ENCODE measurements around the gene BAHCC1.

Gene BAHCC1

DNA sequence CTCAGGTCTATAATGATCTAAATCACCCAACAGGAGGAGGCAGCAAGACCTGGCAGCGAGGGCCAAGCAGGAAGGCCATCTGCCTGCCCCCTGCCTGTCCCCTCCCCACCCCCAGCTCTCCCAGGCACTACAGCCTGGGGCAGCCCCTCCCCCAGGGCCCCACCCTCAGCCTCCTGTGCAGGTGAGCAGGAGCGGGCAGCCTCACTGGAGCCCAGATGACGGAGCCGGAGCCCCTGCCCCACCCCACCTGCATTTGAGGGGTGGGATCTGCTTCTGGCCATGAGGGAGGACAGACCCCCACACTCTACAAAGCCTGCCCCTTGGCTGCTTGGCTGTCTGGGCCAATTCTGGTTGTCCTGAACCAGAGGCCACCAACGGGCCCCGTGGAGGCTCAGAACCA, 12.4 kb upstream of the BAHCC1 start:
- TF ChIP-seq GLIS3 (CRISPR knock-in tag; IDR thresholded peaks at IDR 0.05): no peak
- TF ChIP-seq, protein P1, sequence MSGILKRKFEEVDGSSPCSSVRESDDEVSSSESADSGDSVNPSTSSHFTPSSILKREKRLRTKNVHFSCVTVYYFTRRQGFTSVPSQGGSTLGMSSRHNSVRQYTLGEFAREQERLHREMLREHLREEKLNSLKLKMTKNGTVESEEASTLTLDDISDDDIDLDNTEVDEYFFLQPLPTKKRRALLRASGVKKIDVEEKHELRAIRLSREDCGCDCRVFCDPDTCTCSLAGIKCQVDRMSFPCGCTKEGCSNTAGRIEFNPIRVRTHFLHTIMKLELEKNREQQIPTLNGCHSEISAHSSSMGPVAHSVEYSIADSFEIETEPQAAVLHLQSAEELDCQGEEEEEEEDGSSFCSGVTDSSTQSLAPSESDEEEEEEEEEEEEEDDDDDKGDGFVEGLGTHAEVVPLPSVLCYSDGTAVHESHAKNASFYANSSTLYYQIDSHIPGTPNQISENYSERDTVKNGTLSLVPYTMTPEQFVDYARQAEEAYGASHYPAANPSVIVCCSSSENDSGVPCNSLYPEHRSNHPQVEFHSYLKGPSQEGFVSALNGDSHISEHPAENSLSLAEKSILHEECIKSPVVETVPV (CRISPR knock-in tag; IDR thresholded peaks at IDR 0.05): no peak
- TF ChIP-seq, protein P2, sequence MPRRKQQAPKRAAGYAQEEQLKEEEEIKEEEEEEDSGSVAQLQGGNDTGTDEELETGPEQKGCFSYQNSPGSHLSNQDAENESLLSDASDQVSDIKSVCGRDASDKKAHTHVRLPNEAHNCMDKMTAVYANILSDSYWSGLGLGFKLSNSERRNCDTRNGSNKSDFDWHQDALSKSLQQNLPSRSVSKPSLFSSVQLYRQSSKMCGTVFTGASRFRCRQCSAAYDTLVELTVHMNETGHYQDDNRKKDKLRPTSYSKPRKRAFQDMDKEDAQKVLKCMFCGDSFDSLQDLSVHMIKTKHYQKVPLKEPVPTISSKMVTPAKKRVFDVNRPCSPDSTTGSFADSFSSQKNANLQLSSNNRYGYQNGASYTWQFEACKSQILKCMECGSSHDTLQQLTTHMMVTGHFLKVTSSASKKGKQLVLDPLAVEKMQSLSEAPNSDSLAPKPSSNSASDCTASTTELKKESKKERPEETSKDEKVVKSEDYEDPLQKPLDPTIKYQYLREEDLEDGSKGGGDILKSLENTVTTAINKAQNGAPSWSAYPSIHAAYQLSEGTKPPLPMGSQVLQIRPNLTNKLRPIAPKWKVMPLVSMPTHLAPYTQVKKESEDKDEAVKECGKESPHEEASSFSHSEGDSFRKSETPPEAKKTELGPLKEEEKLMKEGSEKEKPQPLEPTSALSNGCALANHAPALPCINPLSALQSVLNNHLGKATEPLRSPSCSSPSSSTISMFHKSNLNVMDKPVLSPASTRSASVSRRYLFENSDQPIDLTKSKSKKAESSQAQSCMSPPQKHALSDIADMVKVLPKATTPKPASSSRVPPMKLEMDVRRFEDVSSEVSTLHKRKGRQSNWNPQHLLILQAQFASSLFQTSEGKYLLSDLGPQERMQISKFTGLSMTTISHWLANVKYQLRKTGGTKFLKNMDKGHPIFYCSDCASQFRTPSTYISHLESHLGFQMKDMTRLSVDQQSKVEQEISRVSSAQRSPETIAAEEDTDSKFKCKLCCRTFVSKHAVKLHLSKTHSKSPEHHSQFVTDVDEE (CRISPR knock-in tag; IDR thresholded peaks at IDR 0.05): no peak
- no peak for TF ChIP-seq ZNF565 (CRISPR knock-in tag; conservative IDR thresholded peaks at IDR 0.05; ENCODE audit: low read depth)
- TF ChIP-seq OSR1 (CRISPR knock-in tag; IDR thresholded peaks at IDR 0.05): no peak
- no peak for TF ChIP-seq PPARA (CRISPR knock-in tag; IDR thresholded peaks at IDR 0.05; ENCODE audit: borderline replicate concordance)
- TF ChIP-seq CSDC2 (CRISPR knock-in tag; IDR thresholded peaks at IDR 0.05): no peak
- TF ChIP-seq, protein P3, sequence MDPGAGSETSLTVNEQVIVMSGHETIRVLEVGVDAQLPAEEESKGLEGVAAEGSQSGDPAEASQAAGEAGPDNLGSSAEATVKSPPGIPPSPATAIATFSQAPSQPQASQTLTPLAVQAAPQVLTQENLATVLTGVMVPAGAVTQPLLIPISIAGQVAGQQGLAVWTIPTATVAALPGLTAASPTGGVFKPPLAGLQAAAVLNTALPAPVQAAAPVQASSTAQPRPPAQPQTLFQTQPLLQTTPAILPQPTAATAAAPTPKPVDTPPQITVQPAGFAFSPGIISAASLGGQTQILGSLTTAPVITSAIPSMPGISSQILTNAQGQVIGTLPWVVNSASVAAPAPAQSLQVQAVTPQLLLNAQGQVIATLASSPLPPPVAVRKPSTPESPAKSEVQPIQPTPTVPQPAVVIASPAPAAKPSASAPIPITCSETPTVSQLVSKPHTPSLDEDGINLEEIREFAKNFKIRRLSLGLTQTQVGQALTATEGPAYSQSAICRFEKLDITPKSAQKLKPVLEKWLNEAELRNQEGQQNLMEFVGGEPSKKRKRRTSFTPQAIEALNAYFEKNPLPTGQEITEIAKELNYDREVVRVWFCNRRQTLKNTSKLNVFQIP (CRISPR knock-in tag; IDR thresholded peaks at IDR 0.05; ENCODE audit: borderline replicate concordance, low read depth): no peak
- TF ChIP-seq TCF4 (CRISPR knock-in tag; IDR thresholded peaks at IDR 0.05; ENCODE audit: borderline replicate concordance): no peak
- TF ChIP-seq TOX (CRISPR knock-in tag; IDR thresholded peaks at IDR 0.05; ENCODE audit: borderline replicate concordance): no peak
- ATAC-seq: no peak

DNA sequence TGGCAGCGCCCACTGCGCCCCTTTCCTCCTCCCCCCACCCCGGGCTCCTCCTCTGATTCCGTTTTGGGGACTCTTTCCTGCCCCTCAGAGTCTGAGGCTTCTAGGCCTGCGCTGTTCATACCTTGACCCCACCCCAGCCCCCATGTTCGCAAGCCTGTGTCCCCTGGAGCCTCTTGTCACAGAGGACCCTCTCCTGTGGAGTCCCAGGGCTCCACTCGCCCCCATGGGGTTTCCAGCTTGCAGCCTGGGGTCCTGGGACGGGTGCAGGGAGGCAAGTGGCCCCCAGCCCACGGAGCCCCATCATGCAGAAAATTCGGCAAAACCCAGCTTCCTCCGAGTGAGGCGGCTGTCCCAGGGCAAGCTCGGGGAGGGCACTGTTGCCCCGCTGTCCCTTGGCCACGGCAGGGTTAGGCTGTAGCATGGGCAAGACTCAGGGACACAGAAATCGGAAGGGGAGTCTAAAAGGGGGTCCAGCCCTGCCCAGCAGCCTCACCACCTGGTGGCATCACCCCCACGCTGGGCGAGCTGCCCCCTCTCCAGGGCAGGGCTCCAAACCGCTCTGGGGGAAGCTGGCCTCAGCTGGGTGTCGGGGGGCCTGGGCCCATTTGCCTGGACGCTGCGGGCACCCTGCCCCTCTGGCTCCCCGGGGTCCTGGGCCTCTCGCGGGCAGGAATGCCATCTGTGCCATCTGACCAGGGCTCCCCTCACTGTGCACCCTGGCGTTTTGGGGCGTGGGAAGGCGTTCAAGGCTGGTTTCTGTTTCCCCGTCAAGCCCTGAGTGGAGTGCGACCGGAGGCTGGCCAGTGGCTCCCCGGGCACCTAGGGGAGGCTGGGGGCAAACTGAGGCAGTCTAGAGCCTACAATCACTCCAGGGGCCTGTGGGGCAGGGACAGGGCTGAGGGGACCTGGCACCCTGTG, 11.5 kb upstream of the BAHCC1 start:
- TF ChIP-seq, protein P4, sequence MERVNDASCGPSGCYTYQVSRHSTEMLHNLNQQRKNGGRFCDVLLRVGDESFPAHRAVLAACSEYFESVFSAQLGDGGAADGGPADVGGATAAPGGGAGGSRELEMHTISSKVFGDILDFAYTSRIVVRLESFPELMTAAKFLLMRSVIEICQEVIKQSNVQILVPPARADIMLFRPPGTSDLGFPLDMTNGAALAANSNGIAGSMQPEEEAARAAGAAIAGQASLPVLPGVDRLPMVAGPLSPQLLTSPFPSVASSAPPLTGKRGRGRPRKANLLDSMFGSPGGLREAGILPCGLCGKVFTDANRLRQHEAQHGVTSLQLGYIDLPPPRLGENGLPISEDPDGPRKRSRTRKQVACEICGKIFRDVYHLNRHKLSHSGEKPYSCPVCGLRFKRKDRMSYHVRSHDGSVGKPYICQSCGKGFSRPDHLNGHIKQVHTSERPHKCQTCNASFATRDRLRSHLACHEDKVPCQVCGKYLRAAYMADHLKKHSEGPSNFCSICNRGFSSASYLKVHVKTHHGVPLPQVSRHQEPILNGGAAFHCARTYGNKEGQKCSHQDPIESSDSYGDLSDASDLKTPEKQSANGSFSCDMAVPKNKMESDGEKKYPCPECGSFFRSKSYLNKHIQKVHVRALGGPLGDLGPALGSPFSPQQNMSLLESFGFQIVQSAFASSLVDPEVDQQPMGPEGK (CRISPR knock-in tag; IDR thresholded peaks at IDR 0.05; ENCODE audit: borderline replicate concordance): no peak
- TF ChIP-seq PPARA (CRISPR knock-in tag; IDR thresholded peaks at IDR 0.05; ENCODE audit: borderline replicate concordance): no peak
- no peak for TF ChIP-seq GLIS3 (CRISPR knock-in tag; IDR thresholded peaks at IDR 0.05)
- no peak for TF ChIP-seq BACH2 (CRISPR knock-in tag; IDR thresholded peaks at IDR 0.05; ENCODE audit: borderline replicate concordance)
- TF ChIP-seq RARB (CRISPR knock-in tag; IDR thresholded peaks at IDR 0.05): no peak
- no peak for TF ChIP-seq CSDC2 (CRISPR knock-in tag; IDR thresholded peaks at IDR 0.05)
- TF ChIP-seq ARNTL (CRISPR knock-in tag; IDR thresholded peaks at IDR 0.05; ENCODE audit: borderline replicate concordance, low read depth): no peak
- TF ChIP-seq TCF4 (CRISPR knock-in tag; IDR thresholded peaks at IDR 0.05; ENCODE audit: borderline replicate concordance): no peak
- TF ChIP-seq OSR1 (CRISPR knock-in tag; IDR thresholded peaks at IDR 0.05): no peak
- ATAC-seq: no peak

DNA sequence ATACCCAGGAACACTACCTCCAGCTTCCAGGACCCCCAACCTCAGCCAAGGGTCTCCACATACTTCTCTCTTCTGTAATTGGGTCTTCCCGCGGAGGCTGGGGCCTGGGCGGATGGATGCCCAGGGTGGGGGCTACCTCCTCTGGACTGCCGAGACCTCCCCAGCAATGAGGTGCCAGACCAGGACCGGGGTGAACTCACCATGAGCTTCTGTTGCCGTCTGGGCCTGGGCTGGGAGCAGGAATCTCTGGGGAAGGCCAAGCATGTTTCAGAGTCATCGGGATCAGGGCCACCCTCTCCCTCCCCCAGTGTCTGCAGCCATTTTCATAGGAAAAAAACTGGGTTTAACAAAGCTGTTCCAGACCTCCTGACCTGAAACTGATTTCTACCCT, 10.3 kb upstream of the BAHCC1 start:
- no peak for ATAC-seq
- no peak for TF ChIP-seq ZC3H10 (CRISPR knock-in tag; IDR thresholded peaks at IDR 0.05)
- TF ChIP-seq ESRRG (CRISPR knock-in tag; IDR thresholded peaks at IDR 0.05): no peak
- TF ChIP-seq, protein P1 (CRISPR knock-in tag; IDR thresholded peaks at IDR 0.05): no peak
- TF ChIP-seq TOX (CRISPR knock-in tag; IDR thresholded peaks at IDR 0.05; ENCODE audit: borderline replicate concordance): no peak
- no peak for TF ChIP-seq TCF4 (CRISPR knock-in tag; IDR thresholded peaks at IDR 0.05; ENCODE audit: borderline replicate concordance)
- TF ChIP-seq ZNF565 (CRISPR knock-in tag; conservative IDR thresholded peaks at IDR 0.05; ENCODE audit: low read depth): no peak
- TF ChIP-seq, protein P3 (CRISPR knock-in tag; IDR thresholded peaks at IDR 0.05; ENCODE audit: borderline replicate concordance, low read depth): no peak
- no peak for TF ChIP-seq ZNF70 (CRISPR knock-in tag; IDR thresholded peaks at IDR 0.05)
- no peak for TF ChIP-seq ZFP3 (CRISPR knock-in tag; IDR thresholded peaks at IDR 0.05)
- no peak for TF ChIP-seq PPARA (CRISPR knock-in tag; IDR thresholded peaks at IDR 0.05; ENCODE audit: borderline replicate concordance)
- TF ChIP-seq GLIS3 (CRISPR knock-in tag; IDR thresholded peaks at IDR 0.05): no peak
- TF ChIP-seq ZFP30 (CRISPR knock-in tag; IDR thresholded peaks at IDR 0.05): no peak
- no peak for TF ChIP-seq BACH2 (CRISPR knock-in tag; IDR thresholded peaks at IDR 0.05; ENCODE audit: borderline replicate concordance)
- TF ChIP-seq, protein P5, sequence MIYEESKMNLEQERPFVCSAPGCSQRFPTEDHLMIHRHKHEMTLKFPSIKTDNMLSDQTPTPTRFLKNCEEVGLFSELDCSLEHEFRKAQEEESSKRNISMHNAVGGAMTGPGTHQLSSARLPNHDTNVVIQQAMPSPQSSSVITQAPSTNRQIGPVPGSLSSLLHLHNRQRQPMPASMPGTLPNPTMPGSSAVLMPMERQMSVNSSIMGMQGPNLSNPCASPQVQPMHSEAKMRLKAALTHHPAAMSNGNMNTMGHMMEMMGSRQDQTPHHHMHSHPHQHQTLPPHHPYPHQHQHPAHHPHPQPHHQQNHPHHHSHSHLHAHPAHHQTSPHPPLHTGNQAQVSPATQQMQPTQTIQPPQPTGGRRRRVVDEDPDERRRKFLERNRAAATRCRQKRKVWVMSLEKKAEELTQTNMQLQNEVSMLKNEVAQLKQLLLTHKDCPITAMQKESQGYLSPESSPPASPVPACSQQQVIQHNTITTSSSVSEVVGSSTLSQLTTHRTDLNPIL (CRISPR knock-in tag; IDR thresholded peaks at IDR 0.05; ENCODE audit: low read depth): no peak
- no peak for TF ChIP-seq ISL1 (CRISPR knock-in tag; IDR thresholded peaks at IDR 0.05)

Data from SK-N-SH treated with all-trans-retinoic acid at 6 μM for 48 hours (cell line).